ENCODE measurements around the gene RAP1GAP2.
A peak's percentile ranks its signal among the peaks of the same experiment; 100 is the strongest.
"Not testable (repeated sequence)": the region's sequence is repeated elsewhere in the genome, so short reads cannot be mapped to it uniquely, and the experiment has no call there.

Gene RAP1GAP2

GRCh38 chr17:2814481-2815341 lies 18.5 kb downstream of the RAP1GAP2 start:
- DNase-seq (ENCODE audit: low read depth) = peak; percentile 93

- no peak for DNase-seq (ENCODE audit: low read depth)
Observed at GRCh38 chr17:2815781-2816185, 19.5 kb downstream of the RAP1GAP2 start.

DNA sequence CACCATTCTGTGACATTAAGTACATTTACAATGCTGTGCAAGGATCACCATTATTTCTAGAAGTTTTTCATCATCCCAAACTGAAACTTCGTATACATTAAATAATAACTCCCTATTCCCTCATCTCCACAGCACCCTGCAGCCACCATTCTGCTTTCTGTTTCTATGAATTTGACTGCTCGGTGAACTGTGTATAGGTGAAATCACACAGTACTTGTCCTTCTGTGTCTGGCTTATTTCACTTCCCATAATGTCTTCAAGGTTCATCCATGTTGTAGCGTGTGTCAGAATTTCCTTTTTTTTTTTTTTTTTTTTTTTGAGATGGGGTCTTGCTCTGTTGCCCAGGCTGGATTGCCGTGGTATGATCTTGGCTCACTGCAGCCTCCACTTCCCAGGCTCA lies 20.4 kb downstream of the RAP1GAP2 start:
- DNase-seq (ENCODE audit: low read depth) = no peak

GRCh38 chr17:2819294-2819693 lies 23.1 kb downstream of the RAP1GAP2 start:
- DNase-seq (ENCODE audit: low read depth) = not testable (repeated sequence)

DNA sequence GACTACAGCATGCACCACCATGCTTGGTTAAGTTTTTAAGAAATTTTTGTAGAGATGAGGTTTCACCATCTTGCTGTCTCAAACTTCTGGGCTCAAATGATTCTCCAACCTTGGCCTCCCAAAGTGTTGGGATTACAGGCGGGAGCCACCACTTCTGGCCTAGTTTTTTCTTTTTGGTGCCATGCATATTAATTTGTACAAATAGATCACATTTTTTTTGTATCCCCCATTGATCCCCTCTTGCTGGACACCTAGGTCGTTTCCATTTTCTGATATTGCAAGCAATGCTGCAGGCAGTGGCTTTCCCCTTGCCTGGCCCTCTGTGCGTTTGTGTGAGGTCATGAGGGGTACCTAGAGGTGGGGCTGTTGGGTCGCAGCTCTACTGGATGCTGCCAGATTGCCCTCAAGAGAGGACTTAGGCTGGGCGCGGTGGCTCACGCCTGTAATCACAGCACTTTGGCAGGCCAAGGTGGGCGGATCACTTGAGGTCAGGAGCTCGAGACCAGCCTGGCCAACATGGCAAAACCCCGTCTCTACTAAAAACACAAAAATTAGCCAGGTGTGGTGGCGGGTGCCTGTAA lies 23.8 kb downstream of the RAP1GAP2 start:
- DNase-seq (ENCODE audit: low read depth) = no peak

DNA sequence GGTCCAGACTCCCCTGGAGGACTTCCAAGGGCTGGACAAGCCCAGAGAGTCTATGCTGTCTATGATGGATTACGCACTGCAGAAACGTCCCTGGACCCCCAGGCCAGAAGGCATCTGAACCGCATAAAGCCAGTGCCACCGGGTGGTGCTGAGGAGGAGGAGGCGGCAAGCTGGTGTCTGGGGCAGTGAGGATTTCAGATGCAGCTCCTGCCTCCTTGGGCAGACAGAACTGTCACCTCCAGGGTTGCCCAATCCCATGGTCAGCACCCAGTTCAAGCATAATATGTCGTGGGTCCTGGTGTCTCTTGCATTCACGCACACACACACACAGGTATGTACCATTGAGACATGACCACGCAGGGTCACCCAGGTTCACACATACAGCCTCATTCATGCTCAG lies 25.6 kb downstream of the RAP1GAP2 start:
- no peak for DNase-seq (ENCODE audit: low read depth)

DNA sequence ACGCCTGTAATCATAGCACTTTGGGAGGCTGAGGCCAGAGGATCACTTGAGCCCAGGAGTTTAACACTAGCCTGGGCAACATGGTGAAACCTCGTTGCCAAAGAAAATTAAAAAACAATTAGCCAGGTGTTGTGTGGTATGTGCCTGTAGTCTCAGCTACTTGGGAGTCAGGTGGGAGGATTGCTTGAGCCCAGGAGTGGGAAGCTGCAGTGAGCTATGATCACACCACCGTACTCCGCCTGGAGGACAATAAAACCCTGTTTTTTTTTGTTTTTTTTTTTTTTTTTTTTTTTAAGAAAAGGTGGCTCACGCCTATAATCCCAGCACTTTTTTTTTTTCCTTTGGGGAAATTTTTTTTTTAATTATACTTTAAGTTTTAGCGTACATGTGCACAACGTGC lies 26.1 kb downstream of the RAP1GAP2 start:
- DNase-seq (ENCODE audit: low read depth) = no peak

- DNase-seq (ENCODE audit: low read depth) = no peak
Observed at GRCh38 chr17:2825253-2825970, 29.2 kb downstream of the RAP1GAP2 start.

GRCh38 chr17:2828397-2829038 lies 32.3 kb downstream of the RAP1GAP2 start:
- DNase-seq (ENCODE audit: low read depth) = peak; percentile 62

DNA sequence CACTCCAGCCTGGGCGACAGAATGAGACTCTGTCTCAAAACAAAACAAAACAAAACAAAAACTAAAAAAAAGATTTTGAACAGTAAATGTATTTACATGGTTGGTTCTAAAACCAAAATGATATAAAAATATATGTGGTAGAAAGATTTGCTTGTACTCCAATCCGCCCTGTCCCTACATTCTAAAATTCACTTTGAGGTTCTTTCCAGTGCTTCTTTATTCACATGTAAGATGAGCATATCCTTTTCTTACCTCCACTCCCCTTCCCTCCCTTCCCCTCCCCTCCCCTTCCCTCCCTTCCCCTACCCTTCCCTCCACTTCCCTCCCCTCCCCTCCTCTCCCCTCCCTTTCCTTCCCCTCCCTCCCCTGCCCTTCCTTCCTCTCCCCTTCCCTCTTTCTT lies 34.4 kb downstream of the RAP1GAP2 start:
- DNase-seq (ENCODE audit: low read depth) = no peak

GRCh38 chr17:2835780-2836179 lies 39.5 kb downstream of the RAP1GAP2 start:
- no peak for DNase-seq (ENCODE audit: low read depth)

DNA sequence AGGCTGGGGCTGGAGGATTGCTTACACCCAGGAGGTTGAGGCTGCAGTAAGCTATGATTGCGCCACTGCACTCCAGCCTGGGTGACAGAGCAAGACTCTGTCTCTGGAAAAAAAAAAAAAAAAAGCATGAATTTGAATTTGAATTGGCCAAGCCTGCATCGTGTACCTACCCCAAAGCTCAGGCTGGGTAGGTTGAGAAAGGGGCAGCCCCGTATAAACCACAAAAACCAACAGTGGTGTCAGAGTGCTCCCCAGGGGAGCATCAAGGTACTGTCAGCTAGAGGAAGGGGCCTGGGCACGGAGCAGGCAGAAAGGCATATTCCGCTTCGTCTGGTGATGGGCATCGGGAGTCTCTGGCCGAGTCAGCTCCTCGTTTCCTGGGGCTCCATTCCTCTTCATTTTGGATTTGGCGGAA lies 40.9 kb downstream of the RAP1GAP2 start:
- DNase-seq (ENCODE audit: low read depth) = no peak

DNA sequence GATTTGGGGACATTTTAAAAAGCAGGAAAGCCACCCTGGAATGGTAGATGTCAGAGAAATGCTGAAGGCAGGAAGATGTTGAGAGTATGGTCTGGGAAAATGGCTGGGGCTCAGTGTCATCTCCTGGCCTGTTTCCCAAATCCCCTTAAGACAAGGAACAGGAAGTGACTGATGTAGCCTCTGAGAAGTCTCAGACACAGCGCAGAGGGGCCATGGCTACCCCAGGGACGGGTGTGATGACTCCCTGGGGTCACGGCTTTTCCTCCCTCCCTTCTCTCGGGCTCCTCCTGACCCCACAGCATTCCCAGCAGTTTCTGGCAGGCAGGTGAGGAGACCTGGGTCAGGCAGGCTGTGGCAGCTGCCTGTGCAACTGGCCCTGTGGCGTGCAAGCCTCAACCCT lies 45.4 kb downstream of the RAP1GAP2 start:
- no peak for DNase-seq (ENCODE audit: low read depth)

DNA sequence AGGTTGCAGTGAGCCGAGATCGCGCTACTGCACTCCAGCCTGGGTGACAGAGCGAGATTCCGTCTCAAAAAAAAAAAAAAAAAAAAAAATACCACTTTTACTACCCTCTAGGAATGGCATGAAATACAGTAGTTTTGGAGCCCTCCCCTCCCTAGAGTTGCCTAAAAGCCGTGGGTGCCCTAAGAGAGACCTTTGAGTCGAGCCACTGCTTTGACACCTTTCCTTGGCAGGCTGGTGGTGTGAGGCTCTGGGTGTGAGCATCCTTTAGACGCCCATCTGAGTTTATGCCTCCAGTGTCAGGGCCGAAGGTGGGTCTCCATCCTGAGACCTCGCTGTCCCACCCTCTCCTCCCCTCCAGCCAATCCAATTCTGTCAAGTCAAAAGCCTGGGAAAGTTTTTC lies 46.2 kb downstream of the RAP1GAP2 start:
- no peak for DNase-seq (ENCODE audit: low read depth)

- no peak for DNase-seq (ENCODE audit: low read depth)
Observed at GRCh38 chr17:2844416-2844815, 48.2 kb downstream of the RAP1GAP2 start.

GRCh38 chr17:2847381-2848333 lies 51.4 kb downstream of the RAP1GAP2 start:
- no peak for DNase-seq (ENCODE audit: low read depth)

GRCh38 chr17:2849327-2849670 lies 53.1 kb downstream of the RAP1GAP2 start:
- no peak for DNase-seq (ENCODE audit: low read depth)

DNA sequence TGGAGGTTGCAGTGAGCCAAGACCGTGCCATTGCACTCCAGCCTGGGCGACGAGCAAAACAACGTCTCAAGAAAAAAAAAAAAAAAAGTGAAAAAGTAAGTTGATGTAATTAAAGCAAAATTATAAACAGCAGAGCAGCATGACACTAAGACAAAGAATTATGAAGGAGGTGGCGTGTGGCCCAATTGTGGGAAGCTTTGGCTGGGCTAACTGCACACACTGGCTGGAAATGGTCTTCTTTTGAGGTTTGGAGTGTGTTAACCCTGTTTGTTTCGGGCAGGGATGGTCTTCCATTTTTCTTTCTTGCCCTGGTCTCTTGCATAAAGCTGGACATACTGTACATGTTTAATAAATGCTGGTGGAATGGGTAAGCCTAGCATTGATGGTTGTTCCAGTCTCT lies 54.8 kb downstream of the RAP1GAP2 start:
- DNase-seq (ENCODE audit: low read depth) = no peak

DNA sequence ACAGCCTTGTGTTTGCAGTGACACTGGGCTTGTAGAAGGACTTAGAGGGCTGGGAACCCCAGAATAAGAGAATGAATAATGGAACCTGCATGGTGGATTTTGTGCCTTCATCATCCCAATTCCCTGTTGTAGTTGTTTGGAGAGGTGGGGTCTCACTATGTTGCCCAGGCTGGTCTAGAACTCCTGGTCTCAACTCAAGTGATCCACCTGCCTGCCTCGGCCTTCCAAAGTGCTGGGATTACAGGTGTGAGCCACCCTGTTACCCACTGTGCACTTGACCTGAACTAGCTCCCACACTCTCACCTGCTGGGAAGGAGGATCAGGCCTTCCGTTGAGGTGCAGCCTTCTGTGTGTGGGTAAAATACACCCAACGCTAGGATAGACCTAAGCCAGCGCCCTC lies 55.4 kb downstream of the RAP1GAP2 start:
- DNase-seq (ENCODE audit: low read depth) = no peak

- DNase-seq (ENCODE audit: low read depth) = no peak
Observed at GRCh38 chr17:2852221-2852620, 56.0 kb downstream of the RAP1GAP2 start.

- no peak for DNase-seq (ENCODE audit: low read depth)
Observed at GRCh38 chr17:2852729-2853282, 56.6 kb downstream of the RAP1GAP2 start.

All from activated T-helper 1 cell treated with Interleukin-2 at 50 U/mL for 16 hours (primary cell).